SIG-M5 (cell line): Measurements from ENCODE around the gene MMD.
"Not testable (repeated sequence)": the region's sequence is repeated elsewhere in the genome, so short reads cannot be mapped to it uniquely, and the experiment has no call there.

Experiments used
- DNase-seq: peaks from one replicate; lab custom pipeline; 2025; lab: John Stamatoyannopoulos, UW

MMD gene

DNA sequence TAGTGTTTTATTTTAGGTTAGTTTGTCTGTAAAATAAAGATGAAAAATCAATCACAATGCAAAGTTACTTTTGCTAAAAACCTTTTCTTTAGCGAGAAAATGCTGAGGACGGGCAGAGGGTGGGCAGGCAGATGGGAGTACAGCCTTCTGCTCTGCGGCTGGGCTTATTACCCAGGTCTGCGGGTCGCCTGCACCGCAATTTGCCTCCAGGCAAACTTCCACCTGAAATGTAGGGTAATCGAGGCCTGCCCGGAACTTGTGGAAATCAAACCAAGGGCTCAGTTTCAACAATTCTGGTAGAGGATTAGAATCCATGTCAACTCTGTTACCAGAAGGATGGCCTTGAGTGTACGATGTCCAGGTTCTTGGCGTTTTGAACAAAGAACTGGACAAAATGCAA, 22.3 kb upstream of the MMD start:
- no peak for DNase-seq

DNA sequence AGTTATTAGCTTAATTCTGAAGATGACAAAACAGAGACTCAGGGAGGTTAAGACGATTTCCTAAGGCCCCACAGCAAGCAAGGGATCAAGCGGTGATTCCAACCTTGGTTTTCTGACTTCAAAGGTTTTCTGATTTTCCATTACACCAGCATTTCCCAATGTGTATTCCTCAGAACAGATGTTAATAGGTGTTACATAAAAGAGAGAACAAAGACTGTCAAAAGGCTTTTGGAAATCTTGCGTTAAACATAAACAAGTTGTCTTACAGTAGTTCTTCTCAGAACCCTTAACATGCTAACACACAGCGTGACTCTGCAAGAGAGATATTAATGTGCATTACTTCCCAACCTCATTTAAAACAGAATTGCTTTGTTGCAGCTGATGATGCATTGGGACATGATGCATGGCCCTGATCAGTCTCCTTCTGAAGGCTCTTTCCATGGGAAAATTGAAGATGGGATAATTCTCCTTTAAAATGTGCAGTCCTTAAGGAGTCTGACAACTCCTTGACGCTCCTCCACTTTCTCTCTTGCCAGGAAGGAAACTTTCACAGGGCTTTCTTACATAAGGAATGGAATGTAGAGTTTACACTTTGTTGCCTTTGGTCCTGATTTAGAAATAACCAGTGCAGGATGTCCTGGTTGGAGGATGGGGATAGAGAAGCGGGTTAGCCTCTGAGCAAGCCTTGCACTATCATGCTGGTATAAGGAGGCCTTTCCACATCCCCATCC, 21.5 kb upstream of the MMD start:
- DNase-seq, result no peak

DNA sequence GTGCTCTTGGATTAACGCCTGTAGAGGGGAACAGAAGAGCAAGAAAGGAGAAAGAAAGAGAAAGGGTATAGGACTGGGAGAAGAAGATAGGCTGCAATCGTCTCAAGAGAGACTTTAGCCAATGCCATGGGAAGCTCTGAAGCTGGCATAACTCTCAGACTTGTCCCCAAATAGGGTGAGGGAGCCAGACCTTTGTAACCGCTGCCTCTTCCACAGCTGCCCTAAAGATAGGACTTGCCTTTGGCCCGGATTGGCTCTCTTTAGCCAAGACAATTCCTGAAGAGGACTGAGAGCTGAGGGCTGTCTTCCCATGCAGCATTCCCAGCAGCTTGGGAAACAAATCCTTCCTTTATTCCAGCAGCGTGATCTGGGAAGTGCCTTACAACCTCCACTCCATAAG, 20.8 kb upstream of the MMD start:
- DNase-seq, result no peak

DNA sequence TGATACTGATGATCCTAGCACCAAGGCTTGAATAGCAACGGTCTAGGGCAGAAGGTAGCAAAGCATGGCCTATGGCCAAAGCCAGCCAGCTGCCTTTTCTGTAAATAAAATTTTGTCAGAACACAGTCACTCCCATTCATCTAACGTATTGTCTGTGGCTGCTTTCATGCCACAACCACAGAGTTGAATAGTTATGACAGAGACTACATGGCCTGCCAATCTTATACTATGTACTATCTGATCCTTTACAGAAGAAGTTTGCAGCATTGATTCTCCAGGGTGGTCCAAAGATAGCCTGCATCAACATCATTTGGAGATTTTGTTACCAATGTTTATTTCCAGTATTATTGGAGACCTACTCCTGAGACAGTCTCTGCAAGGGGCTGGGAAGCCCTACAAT, 19.9 kb upstream of the MMD start:
- no peak for DNase-seq

DNA sequence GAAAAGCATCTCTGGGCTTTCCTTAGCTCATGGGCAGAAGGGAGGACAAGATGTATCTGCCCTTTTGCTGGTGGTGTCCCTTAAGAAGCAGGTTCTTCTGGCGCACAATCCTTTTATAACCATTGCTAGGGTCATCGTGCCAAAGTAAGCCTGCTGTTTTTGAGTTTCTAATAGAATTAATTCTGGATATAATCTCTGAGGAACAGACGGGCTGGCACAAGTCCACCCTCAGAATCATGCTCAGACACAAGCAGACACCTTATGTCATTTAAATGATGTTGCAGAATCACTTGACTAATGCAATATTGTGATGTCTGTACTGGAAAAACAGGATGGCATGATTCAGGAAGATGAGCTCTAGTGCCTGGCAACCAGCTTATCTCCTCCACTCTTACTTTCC, 18.8 kb upstream of the MMD start:
- no peak for DNase-seq

DNA sequence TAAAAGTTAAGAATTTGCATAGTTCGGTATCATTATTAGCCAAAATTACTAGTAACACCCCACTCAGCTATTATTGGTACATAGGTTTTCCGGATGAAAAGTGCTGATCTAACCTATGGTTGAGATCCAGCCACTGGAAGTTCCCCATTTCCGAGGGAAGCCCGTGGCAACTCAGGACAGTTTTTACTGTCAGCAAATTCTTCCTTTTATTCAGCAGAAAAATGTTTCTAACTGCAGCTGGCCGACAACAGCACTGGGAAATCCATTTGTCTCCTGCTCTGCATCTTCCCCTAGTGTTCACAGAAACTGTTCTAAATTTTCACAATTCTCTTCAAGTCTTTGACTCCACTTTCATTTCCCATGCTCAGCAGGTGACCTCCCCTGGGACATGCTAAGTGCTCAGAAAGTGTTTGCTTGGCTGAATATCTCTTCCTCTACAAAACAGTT, 15.5 kb upstream of the MMD start:
- DNase-seq, result no peak

DNA sequence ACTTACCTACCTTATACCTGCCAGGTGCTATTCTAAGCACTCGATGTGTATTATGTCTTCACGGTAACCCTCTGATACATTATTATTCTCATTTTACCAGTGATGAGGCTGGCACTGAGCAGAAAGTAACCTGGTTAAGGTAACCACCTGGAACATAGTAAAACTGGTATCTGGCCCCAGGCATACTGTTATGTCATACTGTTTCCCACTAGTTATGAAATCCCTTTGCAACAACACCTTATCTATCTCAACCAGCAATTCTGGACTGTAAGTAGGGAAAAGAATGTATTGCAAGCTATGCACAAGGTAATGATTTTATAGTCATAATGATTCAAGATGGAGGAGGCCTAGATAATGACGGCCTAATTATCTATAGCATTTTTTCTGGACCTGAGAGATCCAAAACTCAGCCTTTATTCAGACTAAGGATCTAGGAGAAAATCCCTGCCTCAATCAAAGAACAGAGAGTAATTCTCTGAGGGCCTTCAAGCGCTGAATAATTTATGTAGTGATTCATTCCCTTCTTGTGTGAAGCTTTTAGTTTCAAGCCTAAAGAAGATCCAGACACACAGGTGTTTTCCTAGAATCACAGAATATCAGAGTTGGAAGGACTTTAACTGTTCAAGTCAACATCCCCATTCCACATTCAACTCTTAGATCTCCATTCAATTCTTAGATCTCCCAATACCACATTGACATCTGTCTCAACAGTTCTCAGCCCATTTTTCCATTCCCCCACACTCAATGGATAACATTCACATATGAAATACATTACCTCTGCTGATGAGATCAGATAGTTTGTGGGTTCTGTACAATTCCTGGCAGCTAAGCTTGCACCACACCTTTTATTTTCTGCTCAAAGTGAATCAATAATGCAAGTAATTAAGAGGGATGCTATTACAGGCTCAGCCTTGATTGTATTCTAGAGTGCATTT, 14.9 kb upstream of the MMD start:
- no peak for DNase-seq

DNA sequence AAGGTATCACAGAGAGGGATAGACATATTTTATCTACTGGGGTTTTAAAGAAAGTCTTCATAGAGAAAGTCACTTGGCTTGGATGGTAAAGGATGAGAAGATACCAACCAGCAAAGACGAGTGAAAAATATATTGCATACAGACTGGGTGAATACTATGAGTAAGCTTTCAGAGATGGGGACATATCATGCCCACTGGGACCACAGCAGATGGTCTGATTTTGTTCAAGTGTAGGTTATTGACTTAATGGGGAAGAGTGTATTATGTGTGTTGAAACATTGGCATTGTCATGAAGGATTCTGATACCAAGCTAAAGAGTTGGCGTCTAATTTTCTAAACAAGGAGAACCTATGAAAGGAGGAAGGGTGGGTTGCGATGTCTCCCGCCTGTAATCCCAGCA, 13.8 kb upstream of the MMD start:
- no peak for DNase-seq

DNA sequence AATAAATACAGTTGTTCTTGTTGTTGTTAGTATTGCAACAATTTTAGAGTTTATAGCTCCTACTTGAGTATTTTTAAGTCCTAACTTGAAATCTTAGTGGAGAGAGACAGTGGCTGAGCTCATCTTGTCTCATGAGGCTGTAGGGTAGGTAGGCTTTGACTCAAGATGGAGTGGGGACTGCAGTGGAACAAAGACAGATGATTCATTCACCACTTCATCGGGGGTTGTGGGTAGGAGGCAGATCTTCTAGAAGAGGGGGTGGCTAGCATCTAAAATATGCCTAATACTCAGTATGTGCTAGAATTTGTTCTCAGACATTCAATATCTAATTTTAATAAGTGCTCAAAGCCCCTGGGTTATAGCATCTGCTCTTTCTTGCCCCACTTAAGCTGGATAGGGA, 13.1 kb upstream of the MMD start:
- no peak for DNase-seq

DNA sequence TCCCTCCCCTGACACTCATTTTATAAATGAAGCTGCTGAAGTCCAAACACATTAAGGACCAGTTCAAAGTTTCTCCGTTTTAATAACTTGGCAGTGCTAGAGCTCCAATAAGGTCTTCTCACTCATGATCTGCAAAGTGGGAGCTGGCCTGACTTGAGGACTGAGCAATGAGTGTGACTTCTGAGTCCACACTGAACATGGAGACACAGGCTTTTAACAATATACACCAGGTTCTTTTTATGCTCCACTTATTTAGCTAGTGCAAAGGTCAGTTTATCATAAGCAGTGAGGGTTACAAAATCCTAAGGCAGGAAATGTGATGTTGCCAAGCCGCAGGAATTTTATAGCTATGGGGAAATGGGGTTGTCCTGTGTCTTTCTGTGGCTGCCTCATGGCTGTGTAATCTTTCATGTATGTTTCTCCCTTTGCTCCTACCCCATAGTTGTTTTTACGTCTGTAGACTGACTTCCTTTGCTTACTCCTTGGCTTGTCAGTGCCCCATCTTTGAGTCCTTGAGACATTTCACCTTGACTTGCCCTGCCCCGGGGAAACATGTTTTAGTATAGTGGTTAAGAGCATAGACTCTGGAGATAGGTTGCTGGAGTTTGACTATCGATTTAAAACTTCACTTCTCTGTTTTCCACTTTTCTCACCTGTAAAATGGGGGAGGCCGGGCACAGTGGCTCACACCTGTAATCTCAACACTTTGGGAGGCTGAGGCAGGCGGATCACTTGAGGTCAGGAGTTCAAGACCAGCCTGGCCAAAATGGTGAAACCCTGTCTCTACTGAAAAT, 12.2 kb upstream of the MMD start:
- no peak for DNase-seq

DNA sequence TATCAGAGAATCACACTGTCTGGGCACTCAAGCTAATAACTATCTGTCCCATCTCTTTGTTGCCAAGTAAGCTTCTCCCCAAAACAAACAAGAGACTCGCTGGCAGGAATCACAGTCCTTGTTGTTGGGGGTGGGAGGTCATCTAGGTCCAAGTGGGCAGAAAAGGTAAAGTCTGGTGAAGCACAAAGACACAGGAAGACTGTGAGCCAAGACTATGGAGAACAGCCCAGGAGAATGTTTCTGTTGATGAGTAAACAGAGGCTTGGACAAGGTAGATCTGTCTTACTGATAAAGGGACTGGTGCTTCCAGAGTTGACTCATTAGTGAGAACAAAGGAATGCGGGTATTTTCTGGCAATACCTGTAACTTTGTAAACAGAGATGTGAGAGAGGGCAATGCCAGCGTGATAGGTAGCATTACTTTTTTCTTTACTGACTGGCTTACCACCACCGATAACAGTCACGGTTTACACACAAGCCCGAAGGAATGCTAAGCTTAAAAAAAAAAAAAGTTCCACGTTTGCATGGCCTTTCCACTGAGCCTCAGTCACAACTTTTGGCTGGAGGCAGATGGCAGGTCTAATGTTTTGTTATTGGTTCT, 11.5 kb upstream of the MMD start:
- no peak for DNase-seq

DNA sequence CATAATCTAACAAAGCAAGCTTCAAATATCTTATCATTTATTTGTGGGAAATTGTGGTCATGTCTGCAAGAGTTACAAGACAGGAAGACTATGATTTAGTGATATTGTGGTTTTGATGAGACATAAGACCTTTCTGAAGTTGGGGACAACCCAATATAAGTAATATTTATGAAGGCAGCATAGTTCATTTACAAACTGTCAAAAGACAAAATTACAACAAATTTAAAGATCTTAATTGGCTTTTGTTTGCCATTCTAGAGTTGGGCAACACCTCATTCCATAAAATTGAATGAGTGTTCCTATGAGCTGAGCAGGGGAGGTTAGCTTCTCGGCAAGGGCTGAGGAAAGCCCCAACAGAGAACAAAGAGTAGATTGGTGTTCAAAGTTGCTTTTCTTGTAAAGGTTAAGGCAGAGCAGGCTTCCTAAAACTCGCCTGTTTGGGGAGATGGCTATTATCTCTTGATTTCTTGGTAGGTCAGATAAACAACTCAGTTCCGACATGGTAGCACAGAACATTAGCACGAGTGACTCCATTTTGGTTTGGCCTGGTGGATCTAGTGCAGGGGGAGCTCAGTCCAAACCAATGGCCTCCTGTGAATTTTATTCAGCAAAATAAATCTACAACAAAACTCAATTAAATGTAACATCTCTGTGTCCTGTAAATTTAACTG, 10.9 kb upstream of the MMD start:
- no peak for DNase-seq

DNA sequence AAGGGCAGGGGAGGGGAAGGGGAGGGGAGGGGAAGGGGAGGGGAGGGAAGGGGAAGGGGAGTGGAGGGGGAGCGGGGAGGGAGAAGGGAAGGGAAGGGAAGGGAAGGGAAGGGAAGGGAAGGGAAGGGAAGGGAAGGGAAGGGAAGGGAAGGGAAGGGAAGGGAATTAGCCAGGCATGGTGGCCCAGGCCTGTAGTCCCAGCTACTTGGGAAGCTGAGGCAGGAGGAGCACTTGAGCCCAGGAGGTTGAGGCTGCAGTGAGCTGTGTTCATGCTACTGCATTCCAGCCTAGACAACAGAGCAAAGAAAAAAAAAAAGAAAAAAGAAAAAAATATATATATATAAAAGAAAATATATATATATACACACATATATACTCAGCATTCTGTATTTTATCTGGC, 10.3 kb upstream of the MMD start:
- DNase-seq, result not testable (repeated sequence)

DNA sequence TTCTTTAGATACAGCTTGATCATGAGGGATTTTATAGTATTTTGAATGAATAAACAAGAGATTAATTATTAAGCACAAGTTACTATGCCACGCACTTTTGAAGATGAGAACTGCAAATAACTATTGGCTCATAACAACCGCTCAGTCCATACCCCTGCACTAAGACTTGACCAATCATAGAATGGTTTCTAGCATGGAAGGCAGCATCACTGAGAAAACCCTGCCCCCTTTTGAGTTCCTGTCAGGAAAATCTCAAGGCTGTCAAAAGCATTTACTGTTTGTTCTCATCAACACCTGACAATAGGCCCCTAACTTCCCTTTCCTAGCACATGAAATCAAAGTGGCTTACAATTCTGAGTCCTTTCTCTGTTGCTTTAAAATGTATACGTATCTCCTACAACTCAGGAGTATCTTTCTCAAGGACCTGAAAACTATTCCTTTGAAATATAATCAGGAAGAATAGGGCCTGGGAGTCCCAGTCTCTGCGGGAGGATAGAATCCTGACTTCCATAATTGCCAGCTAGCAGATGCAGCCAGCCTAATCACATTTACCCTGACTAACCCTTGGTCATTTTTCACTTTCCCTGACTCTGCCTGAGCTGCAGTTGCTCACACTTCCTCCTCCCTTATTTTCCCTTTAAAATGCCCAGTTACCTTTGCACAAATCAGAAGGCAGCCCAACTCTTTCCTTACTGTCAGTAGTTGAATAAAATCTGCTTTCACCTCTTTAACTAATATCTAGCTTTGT, 9.1 kb upstream of the MMD start:
- no peak for DNase-seq

DNA sequence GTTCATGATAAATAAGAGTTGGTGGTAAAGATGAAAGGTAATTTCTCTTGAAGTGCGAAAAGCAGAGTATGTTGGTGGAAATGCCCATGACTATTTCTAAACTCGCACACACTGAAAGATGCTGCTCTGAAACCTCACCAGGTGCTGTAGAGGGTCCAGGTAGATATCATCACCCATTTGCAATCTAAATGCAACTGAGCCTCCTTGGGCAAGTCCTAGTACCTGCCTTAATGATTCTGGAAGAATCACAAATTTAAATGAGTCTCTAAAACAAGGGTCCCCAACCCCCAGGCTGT, 5.9 kb upstream of the MMD start:
- DNase-seq, result no peak

DNA sequence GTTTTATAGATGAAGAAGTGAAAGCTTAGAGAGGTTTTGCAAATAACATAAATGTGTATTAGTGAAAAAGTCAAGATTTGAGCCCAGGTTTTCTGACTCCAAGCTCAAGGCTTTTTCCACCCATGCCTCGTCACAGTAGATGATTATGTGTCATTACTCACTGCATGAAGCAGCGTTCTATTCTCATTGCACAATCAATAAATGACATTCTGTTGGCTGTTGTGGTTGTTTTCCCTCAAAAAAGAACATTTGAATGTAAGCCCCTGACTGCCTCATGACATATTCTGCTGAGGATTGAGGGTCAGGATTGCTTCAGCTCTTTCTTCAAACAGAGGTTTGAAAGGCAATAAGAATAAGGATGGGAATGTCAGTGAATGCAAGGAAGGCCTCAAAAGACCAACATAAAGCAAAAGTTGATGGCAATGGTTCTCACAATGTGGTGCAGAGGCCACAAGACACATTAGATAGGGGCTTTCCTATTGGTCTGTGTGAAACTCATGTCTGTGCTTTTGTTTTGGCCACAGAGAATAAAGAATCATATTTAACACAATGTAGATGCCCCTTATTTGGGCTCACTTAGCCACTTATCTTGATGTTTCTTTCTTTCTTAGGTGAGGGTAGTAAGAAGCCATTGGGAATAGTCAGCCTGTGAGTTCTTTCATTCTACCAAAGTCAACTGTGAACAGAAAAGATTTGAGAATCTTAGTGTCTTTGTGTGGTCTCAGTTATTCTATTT, 5.4 kb upstream of the MMD start:
- DNase-seq, result no peak

DNA sequence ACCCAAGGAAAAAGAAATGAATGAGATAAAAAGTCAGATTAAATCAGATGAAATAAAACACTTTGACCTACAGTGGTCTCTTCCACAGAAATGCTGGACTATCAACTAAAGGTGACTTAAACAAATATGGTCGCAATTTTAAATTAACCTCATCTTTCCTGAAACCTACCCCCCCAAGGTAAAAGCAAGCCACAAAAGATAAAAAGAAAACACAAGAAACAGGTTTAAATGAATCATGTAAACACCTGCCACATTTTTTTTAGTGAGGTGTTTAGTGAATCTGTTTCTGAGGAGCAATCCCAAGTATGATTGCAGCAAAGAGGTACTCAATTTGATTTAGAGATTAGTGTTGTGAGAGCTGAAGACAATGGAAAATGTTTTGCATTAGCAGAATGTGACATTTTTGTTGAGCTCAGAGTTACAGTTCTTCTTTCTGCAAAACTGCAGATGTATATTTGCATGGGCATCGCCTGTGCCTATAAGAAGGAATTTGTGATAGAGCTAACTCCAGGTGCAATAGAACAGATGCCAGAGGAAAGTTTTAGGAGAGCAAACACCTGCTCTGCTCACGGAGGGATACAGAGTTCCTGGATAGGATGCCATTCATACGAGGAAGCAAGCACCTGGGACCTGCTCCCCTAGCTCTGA, 3.4 kb upstream of the MMD start:
- no peak for DNase-seq

DNA sequence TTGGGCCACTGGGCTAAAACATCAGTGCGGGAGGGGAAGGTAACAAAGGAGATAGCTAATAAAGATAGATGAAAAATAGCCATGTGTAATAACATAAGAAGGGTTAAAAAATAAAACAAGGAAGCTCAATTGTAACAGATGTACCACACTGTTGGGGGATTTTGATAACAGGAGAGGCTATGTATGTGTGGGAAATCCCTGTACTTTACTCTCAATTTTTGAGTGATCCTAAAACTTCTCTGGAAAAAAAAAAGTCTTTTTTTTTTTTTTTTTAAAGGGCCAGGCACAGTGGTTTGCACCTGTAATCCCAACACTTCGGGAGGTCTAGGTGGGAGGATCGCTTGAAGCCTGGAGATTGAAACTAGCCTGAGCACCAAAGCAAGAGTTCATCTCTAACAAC, 1.9 kb upstream of the MMD start:
- DNase-seq, result no peak

DNA sequence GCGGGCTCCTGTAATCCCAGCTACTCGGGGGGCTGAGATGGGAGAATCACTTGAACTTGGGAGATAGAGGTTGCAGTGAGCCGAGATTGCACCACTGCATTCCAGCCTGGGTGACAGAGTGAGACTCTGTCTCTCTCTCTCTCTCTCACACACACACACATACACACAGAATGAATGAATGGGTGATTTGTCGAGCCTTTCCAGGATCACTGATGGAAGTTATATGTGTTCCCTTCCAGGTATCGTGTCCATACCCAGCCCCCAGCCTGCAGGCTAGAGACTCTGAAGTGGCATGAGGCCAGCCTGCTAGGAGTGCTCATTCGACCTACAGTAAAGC, 1.2 kb upstream of the MMD start:
- DNase-seq, result not testable (repeated sequence)

DNA sequence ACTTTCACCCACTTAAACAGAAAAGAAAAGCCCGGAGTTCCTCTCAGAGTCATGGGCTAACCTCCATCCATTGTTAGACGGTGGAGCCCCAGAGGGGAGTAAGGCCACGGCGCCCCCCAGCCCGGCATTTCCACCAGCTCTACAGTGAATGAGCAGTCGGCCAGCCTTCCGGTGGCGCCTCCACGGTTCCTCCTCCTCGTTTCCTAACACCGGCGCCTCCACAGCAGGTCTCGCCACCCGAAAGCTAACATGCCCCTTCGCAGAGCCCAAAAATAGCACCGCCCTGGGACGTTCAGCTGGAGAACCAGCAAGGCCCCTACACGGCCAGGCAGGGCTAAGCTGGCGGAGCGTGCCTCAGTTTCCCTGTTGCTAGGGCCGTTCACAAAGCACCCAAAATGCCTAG, 858 bp downstream of the MMD start:
- DNase-seq, result no peak
